Neutrophil (primary cell): ENCODE measurements around the gene RIBC1.
"Not testable (repeated sequence)": the region's sequence is repeated elsewhere in the genome, so short reads cannot be mapped to it uniquely, and the experiment has no call there.

Experiments used
- H3K27ac ChIP-seq: fragments of 200-600 bp; sonication (generic); 2 replicates; pipeline ENCODE4 v1.5.1; 2016; ENCODE audit warnings: mild to moderate bottlenecking, moderate library complexity
- H3K27me3 ChIP-seq: fragments of 200-600 bp; sonication (generic); 2 replicates; pipeline ENCODE4 v1.6.0; 2016; ENCODE audit warnings: mild to moderate bottlenecking
- H3K36me3 ChIP-seq: fragments of 200-600 bp; sonication (generic); 2 replicates; pipeline ENCODE4 v1.5.1; 2017
- H3K4me1 ChIP-seq, 2 experiments: fragments of 200-600 bp in 1 of 2; sonication (generic) in 1 of 2; 1 replicate in 1 of 2; 2 replicates in 1 of 2; pipeline versions ENCODE4 v1.5.1 to v1.6.1; 2013 to 2016; ENCODE audit warnings: low read depth in 1 of 2, low read length in 1 of 2, mild to moderate bottlenecking in 1 of 2, moderate library complexity in 1 of 2; ENCODE audit not compliant: control insufficient read depth in 1 of 2, insufficient read depth in 1 of 2
- H3K4me3 ChIP-seq, 2 experiments: fragments of 200-600 bp in 1 of 2; sonication (generic) in 1 of 2; 1 replicate in 1 of 2; 2 replicates in 1 of 2; pipeline ENCODE4 v1.5.1; 2013 to 2016; ENCODE audit warnings: low read depth in 1 of 2, low read length in 1 of 2, mild to moderate bottlenecking in 1 of 2, moderate library complexity in 1 of 2
- H3K9me3 ChIP-seq: fragments of 200-600 bp; sonication (generic); 2 replicates; pipeline ENCODE4 v1.5.1; 2016
- TF ChIP-seq, protein P1 (sequence below): fragments of 200-600 bp; sonication (generic); IDR thresholded peaks from 2 replicates; pipeline ENCODE4 v1.5.1; 2016; ENCODE audit warnings: antibody characterized with exemption

The RIBC1 gene

DNA sequence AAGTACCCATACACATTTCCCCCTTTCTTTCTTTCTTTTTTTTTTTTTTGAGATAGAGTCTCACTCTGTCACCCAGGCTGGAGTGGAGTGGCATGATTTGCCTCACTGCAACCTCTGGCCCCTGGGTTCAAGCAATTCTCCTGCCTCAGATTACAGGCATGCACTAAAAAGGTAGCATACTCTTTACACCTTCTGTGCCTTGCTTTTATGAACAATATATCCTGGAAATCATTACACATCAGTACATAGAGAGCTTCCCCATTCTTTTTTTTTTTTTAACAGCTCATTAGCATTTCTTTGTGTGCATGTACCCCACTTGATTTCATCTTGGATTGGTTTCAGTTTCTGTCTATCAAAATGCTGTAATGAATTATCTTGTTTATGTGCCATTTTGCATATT is 30.1 kb downstream of the RIBC1 start:
- H3K27me3 ChIP-seq = no peaks in the 10 kb centered on the region
- no peaks in the 10 kb centered on the region for H3K36me3 ChIP-seq
- peaks cover 0 to 4% of the 10 kb centered on the region in 2 experiments for H3K4me1 ChIP-seq
- H3K4me3 ChIP-seq = no peak overlapping the region
- TF ChIP-seq, protein P1, sequence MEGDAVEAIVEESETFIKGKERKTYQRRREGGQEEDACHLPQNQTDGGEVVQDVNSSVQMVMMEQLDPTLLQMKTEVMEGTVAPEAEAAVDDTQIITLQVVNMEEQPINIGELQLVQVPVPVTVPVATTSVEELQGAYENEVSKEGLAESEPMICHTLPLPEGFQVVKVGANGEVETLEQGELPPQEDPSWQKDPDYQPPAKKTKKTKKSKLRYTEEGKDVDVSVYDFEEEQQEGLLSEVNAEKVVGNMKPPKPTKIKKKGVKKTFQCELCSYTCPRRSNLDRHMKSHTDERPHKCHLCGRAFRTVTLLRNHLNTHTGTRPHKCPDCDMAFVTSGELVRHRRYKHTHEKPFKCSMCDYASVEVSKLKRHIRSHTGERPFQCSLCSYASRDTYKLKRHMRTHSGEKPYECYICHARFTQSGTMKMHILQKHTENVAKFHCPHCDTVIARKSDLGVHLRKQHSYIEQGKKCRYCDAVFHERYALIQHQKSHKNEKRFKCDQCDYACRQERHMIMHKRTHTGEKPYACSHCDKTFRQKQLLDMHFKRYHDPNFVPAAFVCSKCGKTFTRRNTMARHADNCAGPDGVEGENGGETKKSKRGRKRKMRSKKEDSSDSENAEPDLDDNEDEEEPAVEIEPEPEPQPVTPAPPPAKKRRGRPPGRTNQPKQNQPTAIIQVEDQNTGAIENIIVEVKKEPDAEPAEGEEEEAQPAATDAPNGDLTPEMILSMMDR = no peak
- H3K27ac ChIP-seq = no peak overlapping the region
- H3K9me3 ChIP-seq = no peaks in the 10 kb centered on the region

GRCh38 chrX:53456254-53456653 is 33.6 kb downstream of the RIBC1 start:
- TF ChIP-seq, protein P1 = no peak
- no peak overlapping the region for H3K27ac ChIP-seq
- peaks cover 0 to 4% of the 10 kb centered on the region in 2 experiments for H3K4me1 ChIP-seq
- H3K4me3 ChIP-seq = no peak overlapping the region
- H3K9me3 ChIP-seq = no peaks in the 10 kb centered on the region
- no peaks in the 10 kb centered on the region for H3K27me3 ChIP-seq
- H3K36me3 ChIP-seq = no peaks in the 10 kb centered on the region

- H3K27ac ChIP-seq = no peak overlapping the region
- peaks cover 0 to 4% of the 10 kb centered on the region in 2 experiments for H3K4me1 ChIP-seq
- H3K9me3 ChIP-seq = no peaks in the 10 kb centered on the region
- H3K36me3 ChIP-seq = no peaks in the 10 kb centered on the region
- H3K27me3 ChIP-seq = no peaks in the 10 kb centered on the region
- no peak overlapping the region for H3K4me3 ChIP-seq
- TF ChIP-seq, protein P1 = no peak
Observed at GRCh38 chrX:53458082-53458481, 35.4 kb downstream of the RIBC1 start.

- H3K4me1 ChIP-seq, H3K36me3 ChIP-seq, H3K4me3 ChIP-seq, H3K27ac ChIP-seq, H3K9me3 ChIP-seq, H3K27me3 ChIP-seq: not testable (repeated sequence)
Observed at GRCh38 chrX:53468659-53469058, 46.0 kb downstream of the RIBC1 start.

GRCh38 chrX:53471346-53471745 is 48.7 kb downstream of the RIBC1 start:
- Histone ChIP-seq H3K27me3 (no peaks in the 10 kb centered on the region), H3K4me3 (no peak overlapping the region), H3K27ac (no peak overlapping the region), H3K36me3 (no peaks in the 10 kb centered on the region), H3K9me3 (no peaks in the 10 kb centered on the region), H3K4me1 (peaks cover 9 to 17% of the 10 kb centered on the region in 2 experiments)
- TF ChIP-seq, protein P1 = no peak

DNA sequence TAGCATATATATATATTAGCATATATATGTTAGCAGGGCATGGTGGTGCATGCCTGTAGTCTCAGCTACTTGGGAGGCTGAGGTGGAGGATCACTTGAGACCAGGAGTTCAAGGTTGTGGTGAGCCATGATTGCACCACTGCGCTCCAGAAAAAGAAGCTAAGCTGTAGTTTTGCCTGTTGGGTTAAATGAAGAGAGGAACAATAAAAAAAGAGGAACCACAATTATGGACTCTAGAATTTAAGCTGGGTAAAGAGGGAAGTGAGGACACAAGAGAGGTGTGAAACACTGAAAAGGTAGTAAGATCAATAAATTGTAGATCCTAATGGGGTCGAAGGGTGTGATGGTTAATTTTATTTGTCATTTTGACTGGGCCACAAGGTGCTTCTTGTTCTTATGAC is 52.0 kb downstream of the RIBC1 start:
- H3K4me3 ChIP-seq = no peak overlapping the region
- no peaks in the 10 kb centered on the region for H3K36me3 ChIP-seq
- H3K27me3 ChIP-seq = no peaks in the 10 kb centered on the region
- H3K27ac ChIP-seq = peak overlapping the region; percentile 54
- TF ChIP-seq, protein P1 = no peak
- H3K9me3 ChIP-seq = no peaks in the 10 kb centered on the region
- H3K4me1 ChIP-seq = peaks cover 4 to 11% of the 10 kb centered on the region in 2 experiments
